Measurements from ENCODE around the gene ITGA11. TPM values are rescaled to one million over a fixed set of nuclear protein-coding genes. Genes with fewer than 3 reads are reported as not detected.

Gene ITGA11
- total and polyA plus RNA-seq, 2 donors (not counting 1 experiment from before 2014, with no cell fraction given) = not detected

DNA sequence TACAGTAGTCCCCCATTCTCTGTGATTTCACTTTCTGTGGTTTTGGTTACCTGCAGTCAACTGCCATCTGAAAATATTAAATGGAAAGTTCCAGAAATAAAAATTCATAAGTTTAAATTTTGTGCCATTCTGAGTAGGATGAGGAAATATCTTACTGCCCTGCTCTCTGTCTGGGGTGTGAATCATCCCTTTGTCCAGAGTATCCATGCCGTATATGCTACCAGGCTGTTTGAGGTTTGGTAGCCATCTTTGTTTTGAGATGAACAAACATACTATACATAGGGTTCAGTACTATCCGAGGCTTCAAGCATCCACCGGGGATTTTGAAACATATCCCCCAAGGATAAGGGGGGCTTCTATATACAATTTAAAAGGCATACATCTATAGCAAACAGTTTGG lies 170.7 kb downstream of the ITGA11 start:
- peaks cover 0 to 22% (median 15%) of the 10 kb centered on the region in 4 experiments for H3K27me3 ChIP-seq (replicated peaks in 1 of 4; ENCODE audit: control extremely low read depth in 1 of 4, control insufficient read depth in 3 of 4, insufficient read depth in 4 of 4, low read length in 3 of 4)
- H3K4me2 ChIP-seq (replicated peaks; ENCODE audit: low read depth, low read length, poor library complexity, severe bottlenecking) = no peak overlapping the region
- DNase-seq = no peak
- ChIA-PET CTCF (no interaction called here), POLR2A (no interaction called here)
- no peak overlapping the region for H2AFZ ChIP-seq (ENCODE audit: insufficient read depth, low read depth, low read length, poor library complexity, severe bottlenecking)
- no peak overlapping the region for H3K27ac Mint-ChIP-seq
- no peaks in the 10 kb centered on the region for H3K9me3 Mint-ChIP-seq (ENCODE audit: insufficient read depth)
- H3K36me3 ChIP-seq (replicated peaks in 1 of 2; ENCODE audit: control extremely low read depth in 1 of 2, control insufficient read depth in 1 of 2, extremely low read depth in 1 of 2, insufficient read depth in 2 of 2, low read length in 1 of 2) = no peaks in the 10 kb centered on the region
- intact Hi-C loops (cut with micrococcal nuclease) = no loop called here
- no peak for ATAC-seq (ENCODE audit: low read depth)
- H3K9me3 ChIP-seq (ENCODE audit: control extremely low read depth in 1 of 3, control insufficient read depth in 2 of 3, insufficient read depth in 1 of 3, low read length in 2 of 3) = no peaks in the 10 kb centered on the region
- H4K20me1 ChIP-seq (ENCODE audit: control insufficient read depth, insufficient read depth, low read length, poor library complexity, severe bottlenecking) = no peaks in the 10 kb centered on the region
- TF ChIP-seq, protein P1, sequence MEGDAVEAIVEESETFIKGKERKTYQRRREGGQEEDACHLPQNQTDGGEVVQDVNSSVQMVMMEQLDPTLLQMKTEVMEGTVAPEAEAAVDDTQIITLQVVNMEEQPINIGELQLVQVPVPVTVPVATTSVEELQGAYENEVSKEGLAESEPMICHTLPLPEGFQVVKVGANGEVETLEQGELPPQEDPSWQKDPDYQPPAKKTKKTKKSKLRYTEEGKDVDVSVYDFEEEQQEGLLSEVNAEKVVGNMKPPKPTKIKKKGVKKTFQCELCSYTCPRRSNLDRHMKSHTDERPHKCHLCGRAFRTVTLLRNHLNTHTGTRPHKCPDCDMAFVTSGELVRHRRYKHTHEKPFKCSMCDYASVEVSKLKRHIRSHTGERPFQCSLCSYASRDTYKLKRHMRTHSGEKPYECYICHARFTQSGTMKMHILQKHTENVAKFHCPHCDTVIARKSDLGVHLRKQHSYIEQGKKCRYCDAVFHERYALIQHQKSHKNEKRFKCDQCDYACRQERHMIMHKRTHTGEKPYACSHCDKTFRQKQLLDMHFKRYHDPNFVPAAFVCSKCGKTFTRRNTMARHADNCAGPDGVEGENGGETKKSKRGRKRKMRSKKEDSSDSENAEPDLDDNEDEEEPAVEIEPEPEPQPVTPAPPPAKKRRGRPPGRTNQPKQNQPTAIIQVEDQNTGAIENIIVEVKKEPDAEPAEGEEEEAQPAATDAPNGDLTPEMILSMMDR (IDR thresholded peaks at IDR 0.05) = no peak
- no peak for TF ChIP-seq EZH2 (IDR thresholded peaks at IDR 0.05; ENCODE audit: borderline replicate concordance, insufficient read depth, low read depth, low read length, poor library complexity, severe bottlenecking)
- peaks cover 10 to 12% of the 10 kb centered on the region in 2 donors for H3K4me1 ChIP-seq (ENCODE audit: control insufficient read depth in 2 of 2, insufficient read depth in 2 of 2, low read length in 2 of 2)
- H3K79me2 ChIP-seq (ENCODE audit: control insufficient read depth, insufficient read depth, low read length) = no peaks in the 10 kb centered on the region
- H3K4me3 Mint-ChIP-seq = no peak overlapping the region
- H3K4me1 Mint-ChIP-seq = peaks cover 4% of the 10 kb centered on the region
- H3K4me3 ChIP-seq (ENCODE audit: control extremely low read depth in 1 of 5, extremely low read depth in 1 of 5, insufficient read depth in 1 of 5, low read depth in 2 of 5, low read length in 4 of 5) = no peak overlapping the region
- H3K27me3 Mint-ChIP-seq = peaks cover 37% of the 10 kb centered on the region
- WGBS (ENCODE audit: insufficient coverage) = no CpG with 5 or more reads among the region's 3 CpGs
- H3K9ac ChIP-seq (ENCODE audit: low read length) = no peak overlapping the region
- no peak overlapping the region for H3K27ac ChIP-seq (ENCODE audit: low read length in 2 of 2)

DNA sequence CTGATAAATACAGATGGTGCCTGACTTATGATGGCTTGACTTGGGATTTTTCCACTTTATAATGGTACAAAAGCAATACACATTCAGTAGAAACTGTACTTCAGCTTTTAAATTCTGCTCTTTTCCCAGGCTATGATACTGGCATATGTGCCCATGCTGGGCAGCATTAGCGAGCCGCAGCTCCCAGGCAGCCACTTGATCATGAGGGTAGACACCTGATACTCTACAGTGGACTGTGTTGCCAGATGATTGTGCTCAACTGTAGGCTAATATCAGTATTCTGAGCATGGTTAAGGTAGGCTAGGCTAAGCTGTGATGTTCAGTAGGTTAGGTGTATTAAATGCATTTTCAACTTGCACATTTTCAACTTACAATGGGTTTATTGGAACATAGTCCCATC lies 172.1 kb downstream of the ITGA11 start:
- no CpG with 5 or more reads among the region's 2 CpGs for WGBS (ENCODE audit: insufficient coverage)
- peaks cover 10 to 12% of the 10 kb centered on the region in 2 donors for H3K4me1 ChIP-seq (ENCODE audit: control insufficient read depth in 2 of 2, insufficient read depth in 2 of 2, low read length in 2 of 2)
- ChIA-PET CTCF (interaction anchor here (0.7 kb wide), 1 partner anchor 11 kb away, joined by 3 read pairs; no protein-coding TSS in a partner anchor), POLR2A (no interaction called here)
- ATAC-seq (ENCODE audit: low read depth) = no peak
- Mint-ChIP-seq H3K27me3 (peaks cover 35% of the 10 kb centered on the region), H3K9me3 (ENCODE audit: insufficient read depth) (no peaks in the 10 kb centered on the region), H3K4me1 (peaks cover 4% of the 10 kb centered on the region), H3K27ac (no peak overlapping the region), H3K4me3 (no peak overlapping the region)
- no peaks in the 10 kb centered on the region for H3K36me3 ChIP-seq (replicated peaks in 1 of 2; ENCODE audit: control extremely low read depth in 1 of 2, control insufficient read depth in 1 of 2, extremely low read depth in 1 of 2, insufficient read depth in 2 of 2, low read length in 1 of 2)
- TF ChIP-seq EZH2 (IDR thresholded peaks at IDR 0.05; ENCODE audit: borderline replicate concordance, insufficient read depth, low read depth, low read length, poor library complexity, severe bottlenecking) = no peak
- TF ChIP-seq, protein P1 (IDR thresholded peaks at IDR 0.05) = no peak
- DNase-seq = no peak
- H2AFZ ChIP-seq (ENCODE audit: insufficient read depth, low read depth, low read length, poor library complexity, severe bottlenecking) = no peak overlapping the region
- intact Hi-C loops (cut with micrococcal nuclease) = loop anchor here (10.0 kb wide), 1 partner anchor 665 kb away; no protein-coding TSS in a partner anchor
- H3K79me2 ChIP-seq (ENCODE audit: control insufficient read depth, insufficient read depth, low read length) = no peaks in the 10 kb centered on the region
- H3K27ac ChIP-seq (ENCODE audit: low read length in 2 of 2) = no peak overlapping the region
- H3K9me3 ChIP-seq (ENCODE audit: control extremely low read depth in 1 of 3, control insufficient read depth in 2 of 3, insufficient read depth in 1 of 3, low read length in 2 of 3) = no peaks in the 10 kb centered on the region
- H4K20me1 ChIP-seq (ENCODE audit: control insufficient read depth, insufficient read depth, low read length, poor library complexity, severe bottlenecking) = no peaks in the 10 kb centered on the region
- H3K4me2 ChIP-seq (replicated peaks; ENCODE audit: low read depth, low read length, poor library complexity, severe bottlenecking) = no peak overlapping the region
- no peak overlapping the region for H3K9ac ChIP-seq (ENCODE audit: low read length)
- peaks cover 0 to 22% (median 11%) of the 10 kb centered on the region in 4 experiments for H3K27me3 ChIP-seq (replicated peaks in 1 of 4; ENCODE audit: control extremely low read depth in 1 of 4, control insufficient read depth in 3 of 4, insufficient read depth in 4 of 4, low read length in 3 of 4)
- H3K4me3 ChIP-seq (ENCODE audit: control extremely low read depth in 1 of 5, extremely low read depth in 1 of 5, insufficient read depth in 1 of 5, low read depth in 2 of 5, low read length in 4 of 5) = no peak overlapping the region
